Measurements from ENCODE around the gene MMP23B.
A peak's percentile ranks its signal among the peaks of the same experiment; 100 is the strongest.
"Not testable (repeated sequence)": the region's sequence is repeated elsewhere in the genome, so short reads cannot be mapped to it uniquely, and the experiment has no call there.

MMP23B gene

DNA sequence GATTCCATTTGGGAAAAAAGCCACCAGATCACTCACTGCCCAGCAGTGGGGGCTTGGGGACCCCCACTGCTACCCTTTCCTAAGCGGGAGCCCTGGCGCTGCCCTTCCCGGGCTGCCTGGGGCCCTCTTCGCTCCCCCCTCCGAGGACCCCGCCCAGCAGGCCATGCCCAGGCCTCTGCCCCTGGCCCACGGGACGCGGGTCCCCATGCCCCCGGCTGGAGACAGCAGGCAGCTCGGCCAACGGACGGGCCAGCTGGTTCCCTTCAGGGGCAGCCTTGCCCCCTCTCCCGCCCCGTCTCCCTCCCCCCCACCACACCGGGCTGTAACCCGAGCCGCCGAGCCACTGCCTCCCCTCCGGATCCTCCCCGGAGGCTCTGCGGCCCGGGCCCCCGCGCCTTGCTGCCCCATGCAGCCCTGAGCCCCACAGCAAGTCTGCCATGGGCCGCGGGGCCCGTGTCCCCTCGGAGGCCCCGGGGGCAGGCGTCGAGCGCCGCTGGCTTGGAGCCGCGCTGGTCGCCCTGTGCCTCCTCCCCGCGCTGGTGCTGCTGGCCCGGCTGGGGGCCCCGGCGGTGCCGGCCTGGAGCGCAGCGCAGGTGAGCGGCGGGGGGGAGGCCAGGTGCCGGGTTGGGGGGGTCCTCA is at the start of gene MMP23B:
TSS of gene MMP23B (plus strand) at position 392 of the 639 bp plus-strand sequence. CDS start at position 438, 46 bp downstream.
- DNase-seq: no peak

GRCh38 chr1:1582585-1583346 is 49.2 kb upstream of the MMP23B start:
- no peak for DNase-seq

DNA sequence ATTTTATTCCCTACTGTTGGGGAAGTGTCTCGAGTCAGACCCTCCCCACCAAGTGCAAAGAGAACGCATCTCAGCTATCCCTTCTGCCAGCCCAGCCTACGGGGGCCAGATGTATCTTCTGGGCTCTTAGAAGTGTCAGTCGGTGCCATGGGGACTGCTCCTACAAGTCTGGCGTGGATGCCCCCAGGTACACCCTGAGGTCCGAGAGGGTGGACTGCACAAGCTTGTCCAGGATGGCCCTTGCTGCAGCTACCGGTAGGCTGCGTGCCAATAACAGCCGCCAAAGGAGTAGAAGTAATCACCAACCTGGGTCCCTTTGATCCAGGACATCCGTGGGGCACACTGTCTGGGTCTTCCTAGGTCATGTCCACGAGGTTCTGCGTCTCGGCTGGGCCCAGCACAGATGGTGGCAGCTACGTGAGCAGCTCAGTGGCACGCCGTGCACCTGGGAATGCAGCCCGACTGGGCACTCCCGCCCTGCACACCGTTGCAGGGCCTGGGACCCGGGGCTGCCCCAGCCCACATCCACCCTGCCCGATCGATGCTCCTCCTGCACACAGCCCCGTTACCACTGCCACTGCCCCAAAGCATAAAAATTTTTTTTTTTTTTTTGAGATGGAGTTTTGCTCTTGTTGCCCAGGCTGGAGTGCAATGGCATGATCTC is 48.5 kb upstream of the MMP23B start:
- DNase-seq: no peak

GRCh38 chr1:1591452-1591851 is 40.5 kb upstream of the MMP23B start:
- no peak for DNase-seq

DNA sequence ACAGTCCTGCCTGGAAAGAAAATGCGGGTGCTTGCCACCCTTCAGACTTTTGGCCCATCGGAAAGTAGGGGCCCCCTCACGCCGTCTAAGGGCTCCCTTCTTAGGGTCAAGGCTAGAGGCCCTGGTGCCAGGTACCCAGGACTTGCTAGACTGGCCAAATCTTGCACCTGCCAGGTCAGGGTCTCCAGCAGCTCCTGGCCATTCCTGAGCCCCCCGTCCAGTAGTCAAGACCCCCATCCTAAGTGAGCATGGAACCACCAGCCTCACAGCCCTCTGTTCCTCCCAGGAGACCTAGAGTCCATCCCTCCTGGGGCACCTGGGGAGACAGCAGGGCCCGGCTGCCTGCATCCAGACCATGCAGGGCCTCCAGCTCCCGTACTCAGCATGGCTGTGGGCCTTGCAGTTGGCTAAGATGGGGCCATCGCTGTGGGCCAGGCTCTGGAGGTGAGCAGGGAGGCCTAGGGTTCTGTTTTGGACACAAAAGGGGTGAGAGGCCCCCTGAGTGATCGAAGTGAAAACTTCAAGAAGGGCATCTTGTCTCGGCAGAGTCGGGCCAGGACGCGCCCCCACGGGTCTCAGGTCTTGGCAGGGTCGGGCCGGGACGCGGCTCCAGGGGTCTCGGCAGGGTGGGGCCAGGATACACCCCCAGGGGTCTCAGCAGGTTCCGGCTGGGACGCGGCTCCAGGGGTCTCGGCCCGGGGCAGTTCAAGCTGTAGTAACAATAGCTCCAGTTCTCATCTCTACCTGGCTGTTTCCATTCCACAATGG is 38.0 kb upstream of the MMP23B start:
- DNase-seq: no peak

DNA sequence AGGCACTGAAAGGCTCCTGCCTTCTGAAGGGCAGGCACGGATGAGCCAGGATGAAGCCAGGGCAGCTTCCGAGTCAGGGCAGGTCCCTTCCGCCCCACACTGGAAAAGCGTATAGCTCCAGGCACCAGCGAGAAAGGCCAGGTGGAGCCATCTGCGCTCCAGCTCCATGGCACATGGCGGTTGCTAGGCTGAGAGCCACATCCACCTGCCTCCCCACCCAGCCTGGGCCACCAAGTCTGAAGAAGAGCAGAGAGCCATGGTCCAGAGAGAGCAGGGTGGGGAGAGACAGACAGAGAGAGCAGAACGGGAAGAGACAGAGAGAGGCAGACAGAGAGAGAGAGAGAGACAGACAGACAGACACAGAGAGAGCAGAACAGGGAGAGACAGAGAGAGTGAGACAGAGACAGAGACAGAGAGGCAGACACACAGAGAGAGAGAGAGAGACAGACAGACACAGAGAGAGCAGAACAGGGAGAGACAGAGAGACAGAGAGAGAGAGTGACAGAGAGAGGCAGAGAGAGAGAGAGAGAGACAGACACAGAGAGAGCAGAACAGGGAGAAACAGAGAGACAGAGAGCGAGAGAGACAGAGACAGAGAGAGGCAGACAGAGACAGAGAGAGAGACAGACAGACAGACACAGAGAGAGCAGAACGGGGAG is 37.2 kb upstream of the MMP23B start:
- no peak for DNase-seq

DNA sequence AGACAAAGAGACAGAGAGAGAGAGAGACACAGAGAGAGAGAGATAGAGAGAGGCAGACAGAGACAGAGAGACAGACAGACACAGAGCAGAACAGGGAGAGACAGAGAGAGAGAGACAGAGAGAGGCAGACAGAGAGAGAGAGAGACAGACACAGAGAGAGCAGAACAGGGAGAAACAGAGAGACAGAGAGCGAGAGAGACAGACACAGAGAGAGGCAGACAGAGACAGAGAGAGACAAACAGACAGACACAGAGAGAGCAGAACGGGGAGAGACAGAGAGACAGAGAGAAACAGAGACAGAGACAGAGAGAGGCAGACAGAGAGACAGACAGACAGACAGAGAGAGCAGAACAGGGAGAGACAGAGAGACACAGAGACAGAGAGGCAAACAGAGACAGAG is 36.6 kb upstream of the MMP23B start:
- DNase-seq: not testable (repeated sequence)

GRCh38 chr1:1596493-1597274 is 35.3 kb upstream of the MMP23B start:
- DNase-seq: no peak

DNA sequence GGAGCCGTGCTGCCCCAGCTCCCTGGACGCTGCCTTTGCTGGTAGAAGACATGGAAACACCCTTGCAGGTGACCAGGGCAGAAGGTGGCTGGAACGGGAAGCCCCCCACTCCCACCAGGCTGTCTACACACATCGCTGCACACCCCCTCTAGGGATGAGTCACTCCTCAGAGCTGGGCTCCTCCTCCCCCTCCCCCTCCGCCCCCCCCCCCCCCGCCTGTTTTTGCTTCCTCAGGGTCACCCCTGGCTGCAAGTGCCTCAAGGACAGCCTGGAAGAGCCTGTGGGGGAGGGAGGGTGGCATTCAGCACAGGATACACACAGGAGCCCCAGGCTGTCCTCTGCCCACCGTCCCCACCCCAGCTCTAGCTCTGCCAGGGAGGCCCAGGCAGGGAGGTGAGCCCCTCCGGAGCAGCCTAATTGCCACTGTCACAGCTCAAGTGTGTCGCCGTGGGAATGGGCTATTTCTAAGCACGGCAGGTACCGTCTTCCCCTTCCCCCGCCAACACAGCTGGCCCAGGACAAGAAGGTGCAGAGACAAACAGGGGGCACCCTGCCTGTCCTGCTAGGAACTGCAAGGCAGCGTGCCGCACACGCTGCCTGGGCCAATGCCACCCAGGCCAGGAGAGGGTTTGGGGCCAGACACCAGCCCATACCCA is 34.6 kb upstream of the MMP23B start:
- DNase-seq: no peak

DNA sequence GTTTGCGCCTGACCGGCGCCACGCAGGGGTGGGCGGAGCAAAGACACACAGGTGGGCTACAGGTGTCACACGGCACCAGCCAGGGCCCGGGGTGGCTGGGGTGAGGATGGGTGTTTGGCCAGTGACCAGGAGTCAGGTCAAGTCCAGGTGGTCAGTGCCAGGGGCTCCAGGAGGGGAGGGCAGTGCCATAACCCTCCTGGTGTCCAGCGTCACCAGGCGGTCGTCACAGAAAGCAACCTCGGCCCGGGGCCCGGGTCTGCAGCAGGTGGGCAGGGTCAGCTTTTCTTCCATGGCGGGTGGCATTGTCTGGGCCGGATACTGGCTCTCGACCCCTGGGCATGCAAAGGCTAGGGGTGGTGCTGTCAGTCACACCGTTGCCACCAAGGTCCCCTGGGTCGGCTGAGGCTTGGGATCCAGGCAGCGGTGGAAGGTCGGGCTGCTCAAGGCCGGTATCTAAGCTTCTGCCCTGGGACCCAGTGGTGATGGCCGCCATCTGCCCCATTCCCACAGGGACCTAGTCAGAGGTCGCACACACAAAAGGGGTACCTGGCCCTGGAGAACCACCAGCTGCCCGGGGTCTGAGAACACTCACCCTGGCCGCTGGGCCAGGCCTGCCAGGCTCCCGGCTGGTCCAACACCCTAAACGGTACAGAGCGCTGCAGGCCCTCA is 33.8 kb upstream of the MMP23B start:
- DNase-seq: no peak

DNA sequence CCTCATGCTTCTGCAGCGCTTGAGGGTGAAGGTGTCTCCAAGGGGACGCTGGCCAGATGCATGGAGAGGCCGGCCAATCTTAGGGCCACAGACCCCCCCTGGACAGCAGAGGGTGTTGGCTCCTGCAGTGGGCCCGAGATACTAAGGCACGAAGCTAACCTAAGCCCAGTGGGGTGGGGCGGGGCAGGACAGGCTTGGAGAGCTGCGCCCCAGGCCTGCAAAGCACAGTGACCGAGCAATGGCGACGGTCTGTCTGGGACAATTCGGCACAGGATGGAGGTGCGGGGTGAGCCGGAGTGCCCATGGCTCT is 33.3 kb upstream of the MMP23B start:
- DNase-seq: no peak

- DNase-seq: peak; percentile 30
Observed at GRCh38 chr1:1599030-1599934, 32.7 kb upstream of the MMP23B start.

DNA sequence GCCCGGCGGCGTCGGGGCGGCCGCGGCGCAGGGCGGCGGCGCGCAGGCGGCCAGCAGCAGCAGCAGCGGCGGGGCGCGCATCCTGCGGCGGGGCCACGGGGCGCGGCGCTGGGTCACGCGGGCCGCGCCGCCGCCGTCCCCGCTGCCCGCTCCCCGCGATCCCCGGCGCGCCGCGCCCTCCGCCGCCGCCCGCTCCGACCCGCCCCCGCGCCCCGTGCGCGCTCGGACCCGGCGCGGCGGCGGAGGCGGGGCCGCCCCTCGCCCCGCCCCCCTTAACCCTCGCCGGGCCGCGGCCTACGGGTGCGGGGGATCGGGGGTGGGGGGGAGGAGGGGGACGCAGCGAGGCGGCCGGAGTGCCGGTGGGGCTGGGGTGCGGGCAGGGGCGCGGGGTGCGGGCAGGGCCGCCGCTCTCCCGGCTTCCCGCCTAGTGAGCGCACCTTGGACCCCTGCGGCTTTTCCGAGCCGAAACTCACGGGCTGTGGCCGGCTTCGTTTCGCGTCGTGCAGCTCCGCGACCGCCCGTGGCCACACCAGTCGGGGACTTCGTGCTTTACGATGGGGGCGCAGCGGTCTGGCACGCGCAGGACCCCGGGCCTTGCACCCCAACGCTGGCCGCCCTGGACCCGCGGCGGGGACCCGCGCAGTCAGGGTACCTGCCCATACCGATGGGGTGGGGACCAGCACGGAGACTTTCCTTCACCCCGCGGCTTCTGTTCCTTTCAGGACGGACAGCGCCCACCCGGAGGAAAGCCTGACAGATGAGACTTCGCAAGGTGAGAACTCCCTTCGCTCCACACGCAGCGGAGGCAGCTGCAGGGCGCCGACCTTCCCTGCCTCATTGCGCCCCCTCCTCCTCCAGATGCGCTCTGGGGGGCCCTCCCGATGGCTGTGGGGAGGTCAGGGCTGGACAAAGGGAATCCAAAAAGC is 31.8 kb upstream of the MMP23B start, which contains the start of gene FNDC10:
TSS of gene FNDC10 (minus strand) at position 201 of the 926 bp plus-strand sequence. CDS start at position 81, 120 bp downstream.
- DNase-seq: no peak

DNA sequence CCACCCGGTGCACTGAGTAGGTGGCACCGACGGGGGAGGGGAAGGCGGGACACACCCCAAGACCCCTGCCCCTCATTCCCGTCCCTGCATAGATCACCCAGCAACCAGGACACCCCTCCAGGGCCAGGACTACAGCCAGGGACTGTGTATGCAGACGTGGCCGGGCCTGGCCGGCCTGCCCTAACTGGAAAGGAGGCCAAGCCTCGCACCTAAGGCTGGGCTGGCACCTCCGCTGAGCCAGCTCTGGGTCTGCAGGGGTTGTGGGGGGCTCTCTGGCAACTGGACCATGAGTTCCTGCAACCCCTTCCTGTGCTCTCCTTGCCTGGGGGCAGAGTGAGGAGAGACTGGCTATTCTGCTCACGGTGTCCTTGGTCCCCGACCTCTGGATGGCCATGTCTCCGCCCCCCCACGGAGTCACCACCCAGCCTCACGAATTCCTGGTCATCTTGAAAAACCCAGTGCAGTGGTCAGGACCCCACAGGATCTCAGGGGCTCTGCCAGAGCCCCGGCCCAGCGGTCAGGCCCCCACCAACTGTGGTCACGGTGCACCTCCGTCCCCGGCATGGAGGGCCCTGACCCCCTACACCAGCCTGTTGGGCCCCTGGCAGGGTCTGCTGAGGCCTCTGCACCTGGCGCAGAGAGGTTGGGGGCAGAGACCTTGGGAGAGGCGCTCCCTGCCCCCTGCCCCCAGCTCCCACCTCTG is 31.0 kb upstream of the MMP23B start:
- DNase-seq: no peak

DNA sequence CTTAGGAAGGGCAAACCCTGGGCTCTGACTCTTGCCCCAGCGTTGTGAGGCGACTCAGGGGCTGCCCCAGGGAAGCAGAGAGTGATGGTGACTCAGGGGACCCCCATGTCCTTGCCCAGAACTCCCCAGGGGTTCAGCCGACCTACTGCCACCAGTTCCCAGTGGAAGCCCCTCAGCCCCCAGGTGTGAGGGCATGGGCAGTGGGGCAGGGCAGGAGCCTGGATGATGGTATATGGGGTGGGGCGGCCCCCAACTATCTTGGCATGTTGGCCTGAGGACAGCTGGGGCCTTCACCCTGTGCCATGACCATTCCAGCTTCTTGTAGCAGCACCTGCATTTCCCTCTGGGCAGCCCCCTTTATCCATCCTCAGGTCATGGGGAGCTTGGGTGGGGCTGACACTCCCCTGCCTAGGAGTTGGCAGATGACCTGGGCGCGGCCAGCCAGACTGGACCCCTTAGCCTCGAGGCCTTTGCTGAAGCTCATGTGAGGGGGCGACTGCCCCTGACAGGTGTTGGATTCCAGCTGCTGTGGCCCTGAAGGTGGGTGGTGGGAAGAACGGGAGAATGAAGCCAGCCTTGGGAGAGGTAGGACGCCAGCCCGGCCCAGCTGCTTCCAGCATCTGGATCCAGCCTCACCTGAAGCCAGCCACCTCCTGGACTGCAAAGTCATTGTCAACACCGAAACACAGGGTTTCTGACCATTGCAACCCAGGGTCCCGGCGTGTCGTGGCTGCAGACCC is 30.2 kb upstream of the MMP23B start:
- no peak for DNase-seq

DNA sequence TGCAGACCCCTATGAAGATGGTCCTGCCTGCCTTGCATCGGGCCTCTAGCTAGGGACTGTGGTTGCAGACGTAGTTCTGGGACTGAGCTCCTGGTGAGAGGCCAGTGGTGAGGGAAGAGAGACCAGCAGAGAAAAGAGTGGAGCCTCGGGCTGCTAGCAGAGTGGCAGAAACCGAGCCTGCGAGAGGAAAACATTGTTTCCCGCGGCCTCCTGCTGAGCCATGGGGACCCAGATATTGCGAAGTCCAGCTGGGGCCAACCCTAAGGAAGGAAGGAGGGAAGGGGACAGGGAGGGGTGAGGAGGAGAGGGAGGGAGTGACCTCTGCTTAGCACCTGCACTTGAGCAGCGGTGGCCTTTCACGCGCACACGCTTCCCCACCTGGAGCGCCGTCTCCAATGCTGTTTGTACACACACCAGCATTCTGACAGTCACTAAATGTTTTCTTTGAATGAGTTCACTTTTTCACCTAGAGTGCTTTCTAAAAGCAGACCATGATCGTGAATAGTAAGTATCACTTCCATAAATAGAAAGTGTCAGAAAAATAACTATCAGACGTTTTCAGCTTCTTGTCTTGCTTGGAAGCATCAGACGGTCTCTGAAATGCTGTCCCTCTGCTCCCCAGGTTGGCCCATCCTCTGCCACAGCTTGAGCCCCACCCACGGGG is 29.5 kb upstream of the MMP23B start:
- DNase-seq: no peak
